ENCODE measurements around the gene CDH5.

The CDH5 gene

DNA sequence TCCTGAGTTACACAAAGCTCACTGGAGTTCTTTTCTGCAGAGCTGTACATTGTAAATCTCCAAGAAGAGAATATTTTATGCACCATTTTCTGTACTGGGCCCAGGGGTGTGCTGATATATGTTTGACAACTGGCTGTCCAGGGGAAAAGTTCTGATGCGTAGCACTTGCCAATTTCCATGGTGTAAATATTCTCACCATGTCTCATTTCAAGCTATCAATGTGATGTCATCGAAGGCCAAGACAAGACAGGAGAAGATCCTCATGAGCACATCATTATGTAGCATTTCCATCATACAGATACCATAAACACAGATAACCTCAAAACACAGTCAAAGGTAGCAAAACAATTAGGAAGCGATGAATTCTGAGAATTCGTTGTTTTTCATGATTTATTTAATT lies 18.9 kb downstream of the CDH5 start:
- Histone ChIP-seq H3K9me2 (ENCODE audit: low read depth, low read length) (no peaks in the 10 kb centered on the region), H3K4me2 (ENCODE audit: low read length) (no peak overlapping the region), H3K79me2 (ENCODE audit: insufficient read depth, low read length) (no peaks in the 10 kb centered on the region), H3F3A (ENCODE audit: insufficient read depth, low read length) (no peaks in the 10 kb centered on the region), H3K27me3 (ENCODE audit: insufficient read depth, low read length) (0 out of 2 replicates have a peak, but pooled peaks cover 4% of the 10 kb centered on the region), H2AFZ (ENCODE audit: low read length) (no peak overlapping the region), H3K4me3 (ENCODE audit: low read depth, low read length, poor library complexity, severe bottlenecking) (no peak overlapping the region), H4K20me1 (ENCODE audit: insufficient read depth, low read length) (no peaks in the 10 kb centered on the region), H3K36me3 (ENCODE audit: insufficient read depth, low read length) (no peaks in the 10 kb centered on the region), H3K9me3 (ENCODE audit: low read length) (no peaks in the 10 kb centered on the region), H3K27ac (ENCODE audit: low read depth, low read length, poor library complexity, severe bottlenecking) (no peak overlapping the region), H3K9ac (ENCODE audit: low read length) (no peak overlapping the region), H3K4me1 (ENCODE audit: insufficient read depth, low read length, severe bottlenecking) (no peaks in the 10 kb centered on the region)
- TF ChIP-seq CTCF (IDR thresholded peaks at IDR 0.05; ENCODE audit: low read length) (no peak), EZH2 (IDR thresholded peaks at IDR 0.05; ENCODE audit: borderline replicate concordance, low read length) (no peak)

GRCh38 chr16:66386629-66387622 lies 20.4 kb downstream of the CDH5 start:
- H2AFZ ChIP-seq (ENCODE audit: low read length) = no peak overlapping the region
- H3K27ac ChIP-seq (ENCODE audit: low read depth, low read length, poor library complexity, severe bottlenecking) = no peak overlapping the region
- TF ChIP-seq CTCF (IDR thresholded peaks at IDR 0.05; ENCODE audit: low read length) = no peak
- TF ChIP-seq EZH2 (IDR thresholded peaks at IDR 0.05; ENCODE audit: borderline replicate concordance, low read length) = no peak
- H3K79me2 ChIP-seq (ENCODE audit: insufficient read depth, low read length) = no peaks in the 10 kb centered on the region
- no peaks in the 10 kb centered on the region for H3K9me3 ChIP-seq (ENCODE audit: low read length)
- no peak overlapping the region for H3K4me3 ChIP-seq (ENCODE audit: low read depth, low read length, poor library complexity, severe bottlenecking)
- H3K4me1 ChIP-seq (ENCODE audit: insufficient read depth, low read length, severe bottlenecking) = no peaks in the 10 kb centered on the region
- H3K27me3 ChIP-seq (ENCODE audit: insufficient read depth, low read length) = 0 out of 2 replicates have a peak, but pooled peaks cover 4% of the 10 kb centered on the region
- H3K9me2 ChIP-seq (ENCODE audit: low read depth, low read length) = no peaks in the 10 kb centered on the region
- H4K20me1 ChIP-seq (ENCODE audit: insufficient read depth, low read length) = no peaks in the 10 kb centered on the region
- H3F3A ChIP-seq (ENCODE audit: insufficient read depth, low read length) = no peaks in the 10 kb centered on the region
- H3K36me3 ChIP-seq (ENCODE audit: insufficient read depth, low read length) = no peaks in the 10 kb centered on the region
- no peak overlapping the region for H3K4me2 ChIP-seq (ENCODE audit: low read length)
- H3K9ac ChIP-seq (ENCODE audit: low read length) = no peak overlapping the region

DNA sequence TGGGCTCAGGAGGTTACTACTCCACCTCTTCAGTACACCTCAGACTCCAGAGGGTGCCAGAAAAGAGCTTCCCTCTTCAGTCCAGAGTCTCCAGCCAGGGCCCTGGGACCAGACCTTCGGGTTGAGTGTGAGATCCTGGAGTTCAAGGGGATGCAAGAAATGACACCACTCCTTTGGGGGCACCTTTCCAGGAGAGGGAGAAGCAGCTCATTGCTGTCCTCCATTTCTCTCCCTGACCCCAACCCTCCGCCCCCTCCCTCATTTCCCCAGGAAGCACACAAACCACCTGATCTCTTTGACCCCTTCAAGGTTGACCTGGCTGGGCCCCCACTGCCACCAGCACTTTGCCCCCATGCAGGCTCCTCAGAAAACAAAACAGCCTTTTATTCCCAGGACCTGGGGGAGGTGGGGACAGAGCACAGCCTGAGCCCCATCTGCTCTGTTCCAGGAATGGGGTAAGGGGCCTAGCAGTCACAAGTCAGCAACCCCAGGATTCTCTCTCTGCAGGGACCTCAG lies 21.4 kb downstream of the CDH5 start:
- H3K79me2 ChIP-seq (ENCODE audit: insufficient read depth, low read length) = no peaks in the 10 kb centered on the region
- H3K27ac ChIP-seq (ENCODE audit: low read depth, low read length, poor library complexity, severe bottlenecking) = no peak overlapping the region
- no peak overlapping the region for H2AFZ ChIP-seq (ENCODE audit: low read length)
- no peak overlapping the region for H3K4me2 ChIP-seq (ENCODE audit: low read length)
- no peaks in the 10 kb centered on the region for H3K9me3 ChIP-seq (ENCODE audit: low read length)
- H3K9me2 ChIP-seq (ENCODE audit: low read depth, low read length) = no peaks in the 10 kb centered on the region
- TF ChIP-seq EZH2 (IDR thresholded peaks at IDR 0.05; ENCODE audit: borderline replicate concordance, low read length) (no peak), CTCF (IDR thresholded peaks at IDR 0.05; ENCODE audit: low read length) (no peak)
- 0 out of 2 replicates have a peak, but pooled peaks cover 4% of the 10 kb centered on the region for H3K27me3 ChIP-seq (ENCODE audit: insufficient read depth, low read length)
- no peaks in the 10 kb centered on the region for H4K20me1 ChIP-seq (ENCODE audit: insufficient read depth, low read length)
- no peaks in the 10 kb centered on the region for H3F3A ChIP-seq (ENCODE audit: insufficient read depth, low read length)
- no peak overlapping the region for H3K9ac ChIP-seq (ENCODE audit: low read length)
- H3K36me3 ChIP-seq (ENCODE audit: insufficient read depth, low read length) = no peaks in the 10 kb centered on the region
- no peaks in the 10 kb centered on the region for H3K4me1 ChIP-seq (ENCODE audit: insufficient read depth, low read length, severe bottlenecking)
- no peak overlapping the region for H3K4me3 ChIP-seq (ENCODE audit: low read depth, low read length, poor library complexity, severe bottlenecking)

Data from OCI-LY1 (cell line).